Measurements from ENCODE around the gene ADGB. TPM values are rescaled to one million over a fixed set of nuclear protein-coding genes. Genes with fewer than 3 reads are reported as not detected.

ADGB gene
- total and polyA plus RNA-seq, 2 donors from 2014 or later, result not detected

GRCh38 chr6:146819596-146820320, 221.0 kb downstream of the ADGB start:
- DNase-seq (no peak), FAIRE-seq (no peak)
- H3K4me1 ChIP-seq (ENCODE audit: control insufficient read depth in 2 of 3, insufficient read depth in 2 of 3, low read depth in 1 of 3, low read length in 3 of 3), result no peaks in the 10 kb centered on the region
- no peaks in the 10 kb centered on the region for H3K9me3 ChIP-seq (ENCODE audit: control insufficient read depth in 2 of 3, insufficient read depth in 1 of 3, low read length in 3 of 3)
- TF ChIP-seq CTCF (IDR thresholded peaks at IDR 0.05; ENCODE audit: borderline replicate concordance, extremely low read depth, insufficient read depth), result no peak
- H3K4me3 ChIP-seq (ENCODE audit: low read length in 3 of 3), result no peak overlapping the region
- H3K9ac ChIP-seq (ENCODE audit: low read length in 3 of 3), result no peak overlapping the region
- intact Hi-C loops (cut with DNase I), result no loop called here
- no peak overlapping the region for H3K27ac ChIP-seq (ENCODE audit: low read depth in 2 of 2, low read length in 2 of 2)
- H3K36me3 ChIP-seq (ENCODE audit: control insufficient read depth in 2 of 3, insufficient read depth in 3 of 3, low read length in 3 of 3), result no peaks in the 10 kb centered on the region
- no peaks in the 10 kb centered on the region for H3K27me3 ChIP-seq (ENCODE audit: control insufficient read depth, insufficient read depth, low read length)

GRCh38 chr6:146827216-146827928, 228.6 kb downstream of the ADGB start:
- Histone ChIP-seq H3K9me3 (ENCODE audit: control insufficient read depth in 2 of 3, insufficient read depth in 1 of 3, low read length in 3 of 3) (no peaks in the 10 kb centered on the region), H3K36me3 (ENCODE audit: control insufficient read depth in 2 of 3, insufficient read depth in 3 of 3, low read length in 3 of 3) (no peaks in the 10 kb centered on the region), H3K27me3 (ENCODE audit: control insufficient read depth, insufficient read depth, low read length) (no peaks in the 10 kb centered on the region), H3K9ac (ENCODE audit: low read length in 3 of 3) (no peak overlapping the region), H3K4me1 (ENCODE audit: control insufficient read depth in 2 of 3, insufficient read depth in 2 of 3, low read depth in 1 of 3, low read length in 3 of 3) (no peaks in the 10 kb centered on the region), H3K4me3 (ENCODE audit: low read length in 3 of 3) (no peak overlapping the region), H3K27ac (ENCODE audit: low read depth in 2 of 2, low read length in 2 of 2) (no peak overlapping the region)
- no peak for TF ChIP-seq CTCF (IDR thresholded peaks at IDR 0.05; ENCODE audit: borderline replicate concordance, extremely low read depth, insufficient read depth)
- no peak for DNase-seq
- intact Hi-C loops (cut with DNase I), result no loop called here
- FAIRE-seq, result no peak

- Histone ChIP-seq H3K9me3 (ENCODE audit: control insufficient read depth in 2 of 3, insufficient read depth in 1 of 3, low read length in 3 of 3) (no peaks in the 10 kb centered on the region), H3K9ac (ENCODE audit: low read length in 3 of 3) (no peak overlapping the region), H3K4me3 (ENCODE audit: low read length in 3 of 3) (no peak overlapping the region), H3K4me1 (ENCODE audit: control insufficient read depth in 2 of 3, insufficient read depth in 2 of 3, low read depth in 1 of 3, low read length in 3 of 3) (no peaks in the 10 kb centered on the region), H3K27me3 (ENCODE audit: control insufficient read depth, insufficient read depth, low read length) (no peaks in the 10 kb centered on the region), H3K36me3 (ENCODE audit: control insufficient read depth in 2 of 3, insufficient read depth in 3 of 3, low read length in 3 of 3) (no peaks in the 10 kb centered on the region), H3K27ac (ENCODE audit: low read depth in 2 of 2, low read length in 2 of 2) (no peak overlapping the region)
- no peak for TF ChIP-seq CTCF (IDR thresholded peaks at IDR 0.05; ENCODE audit: borderline replicate concordance, extremely low read depth, insufficient read depth)
- intact Hi-C loops (cut with DNase I), result no loop called here
- FAIRE-seq (no peak), DNase-seq (no peak)
Measured at GRCh38 chr6:146829792-146830565, 231.2 kb downstream of the ADGB start.

Data from kidney (tissue), 14 donors.